Endometrial microvascular endothelial cells (primary cell): Measurements from ENCODE around the gene RRBP1. TPM values are rescaled to one million over a fixed set of nuclear protein-coding genes. Genes with fewer than 3 reads are reported as not detected.
"Not testable (repeated sequence)": the region's sequence is repeated elsewhere in the genome, so short reads cannot be mapped to it uniquely, and the experiment has no call there.

ENCODE experiments used
- in situ Hi-C: cut with HindIII; loops from 2 replicates; pipeline ENCODE4 v1.10.0; 2017; ENCODE audit warnings: low sequenced_read_pairs, low pct_unique_long_range_greater_than_20kb; ENCODE audit errors: inconsistent ontology term
- total RNA-seq: library from RNA; depleted of rRNA; stranded (reverse); fragments of >200 nt; gene quantifications from one replicate; pipeline ENCODE4 v1.2.3, GENCODE V29; 2015; ENCODE audit errors: inconsistent ontology term

The RRBP1 gene
- total RNA-seq, 1 donor from 2014 or later, result 78.3 TPM

- in situ Hi-C loops, result no loop called here
These were observed 28.6 kb upstream of the RRBP1 start for GRCh38 chr20:17710379-17711266.

- in situ Hi-C loops, result no loop called here
These were observed 27.6 kb upstream of the RRBP1 start for GRCh38 chr20:17709361-17710293.

- in situ Hi-C loops, result no loop called here
These were observed 26.8 kb upstream of the RRBP1 start for GRCh38 chr20:17708675-17709360.

GRCh38 chr20:17707951-17708350 lies 25.9 kb upstream of the RRBP1 start:
- in situ Hi-C loops, result not testable (repeated sequence)

GRCh38 chr20:17706632-17707031 lies 24.6 kb upstream of the RRBP1 start:
- in situ Hi-C loops, result no loop called here

- in situ Hi-C loops, result no loop called here
These were observed 23.9 kb upstream of the RRBP1 start for GRCh38 chr20:17705916-17706315.

GRCh38 chr20:17704589-17705317 lies 22.7 kb upstream of the RRBP1 start:
- in situ Hi-C loops, result no loop called here

- in situ Hi-C loops, result no loop called here
These were observed 19.8 kb upstream of the RRBP1 start for GRCh38 chr20:17701826-17702225.

GRCh38 chr20:17700637-17701036 lies 18.6 kb upstream of the RRBP1 start:
- in situ Hi-C loops, result no loop called here

- in situ Hi-C loops, result no loop called here
These were observed 17.9 kb upstream of the RRBP1 start, which contains the start of gene BANF2 for GRCh38 chr20:17699931-17700351. BANF2 (plus strand) TSS chr20:17699966; CDS start chr20:17725026, 25,060 bp downstream.

- in situ Hi-C loops, result no loop called here
These were observed 16.3 kb upstream of the RRBP1 start for GRCh38 chr20:17698384-17698783.

GRCh38 chr20:17697171-17697570 lies 15.1 kb upstream of the RRBP1 start:
- in situ Hi-C loops, result no loop called here

- in situ Hi-C loops, result no loop called here
These were observed 14.2 kb upstream of the RRBP1 start for GRCh38 chr20:17696287-17696686.

- in situ Hi-C loops, result no loop called here
These were observed 12.7 kb upstream of the RRBP1 start for GRCh38 chr20:17694767-17695166.

- in situ Hi-C loops, result no loop called here
These were observed 11.5 kb upstream of the RRBP1 start for GRCh38 chr20:17693444-17694001.

GRCh38 chr20:17691758-17692157 lies 9.7 kb upstream of the RRBP1 start:
- in situ Hi-C loops, result no loop called here

GRCh38 chr20:17690144-17690543 lies 8.1 kb upstream of the RRBP1 start:
- in situ Hi-C loops, result no loop called here

- in situ Hi-C loops, result no loop called here
These were observed 6.9 kb upstream of the RRBP1 start for GRCh38 chr20:17688965-17689364.
